ENCODE results near the gene SFTPB. TPM values are rescaled to one million over a fixed set of nuclear protein-coding genes. Genes with fewer than 3 reads are reported as not detected.
"Not testable (repeated sequence)": the region's sequence is repeated elsewhere in the genome, so short reads cannot be mapped to it uniquely, and the experiment has no call there.

Gene SFTPB
- total RNA-seq, 1 experiment from 2014 or later: 7.6 TPM

DNA sequence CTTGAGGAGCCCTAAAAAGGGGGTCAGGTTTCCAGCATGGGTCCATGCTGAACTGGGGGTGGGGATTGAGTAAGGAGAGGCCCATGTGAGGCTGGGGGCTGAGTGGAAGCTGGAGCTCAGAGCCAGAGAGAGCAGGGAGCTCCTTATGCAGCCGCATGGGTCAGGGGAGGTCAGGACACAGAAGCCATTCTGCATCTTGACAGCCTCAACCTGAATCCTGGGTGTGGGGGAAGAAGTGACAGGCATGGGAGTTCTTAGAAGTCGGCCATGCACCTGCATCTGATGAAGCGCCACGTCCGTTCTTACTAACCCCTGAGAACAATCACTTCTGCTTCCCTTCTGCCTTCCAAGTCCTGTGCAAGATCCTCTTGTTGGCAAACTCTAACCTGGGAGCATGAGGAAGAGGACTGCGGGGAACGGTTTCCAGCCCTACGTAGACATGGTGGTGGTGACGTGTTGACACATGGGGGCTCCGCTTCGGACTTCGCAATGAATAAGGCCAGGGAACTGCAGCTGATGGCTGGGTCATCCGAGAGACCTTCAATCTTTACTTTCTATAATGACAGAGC lies 48.4 kb upstream of the SFTPB start:
- Mint-ChIP-seq H3K4me1 (no peaks in the 10 kb centered on the region), H3K9me3 (peaks cover 11% of the 10 kb centered on the region), H3K27me3 (ENCODE audit: low read depth) (no peaks in the 10 kb centered on the region; the same call in none of the 2 replicates), H3K4me3 (no peak overlapping the region), H3K27ac (no peak overlapping the region), H3K36me3 (no peaks in the 10 kb centered on the region)
- DNase-seq (ENCODE audit: low spot score) (no peak), ATAC-seq (no peak)
- ChIA-PET POLR2A (no interaction called here), CTCF (interaction anchor here (0.6 to 1.5 kb wide), 4 partner anchors 9 to 276 kb away, joined by 3 to 7 read pairs (median 6); no protein-coding TSS in a partner anchor)
- TF ChIP-seq KAT7 (CRISPR knock-in tag; IDR thresholded peaks at IDR 0.05; ENCODE audit: borderline replicate concordance) (no peak), RORB (CRISPR knock-in tag; IDR thresholded peaks at IDR 0.05) (no peak)
- TF ChIP-seq, protein P1, sequence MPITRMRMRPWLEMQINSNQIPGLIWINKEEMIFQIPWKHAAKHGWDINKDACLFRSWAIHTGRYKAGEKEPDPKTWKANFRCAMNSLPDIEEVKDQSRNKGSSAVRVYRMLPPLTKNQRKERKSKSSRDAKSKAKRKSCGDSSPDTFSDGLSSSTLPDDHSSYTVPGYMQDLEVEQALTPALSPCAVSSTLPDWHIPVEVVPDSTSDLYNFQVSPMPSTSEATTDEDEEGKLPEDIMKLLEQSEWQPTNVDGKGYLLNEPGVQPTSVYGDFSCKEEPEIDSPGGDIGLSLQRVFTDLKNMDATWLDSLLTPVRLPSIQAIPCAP (CRISPR knock-in tag; IDR thresholded peaks at IDR 0.05): no peak

DNA sequence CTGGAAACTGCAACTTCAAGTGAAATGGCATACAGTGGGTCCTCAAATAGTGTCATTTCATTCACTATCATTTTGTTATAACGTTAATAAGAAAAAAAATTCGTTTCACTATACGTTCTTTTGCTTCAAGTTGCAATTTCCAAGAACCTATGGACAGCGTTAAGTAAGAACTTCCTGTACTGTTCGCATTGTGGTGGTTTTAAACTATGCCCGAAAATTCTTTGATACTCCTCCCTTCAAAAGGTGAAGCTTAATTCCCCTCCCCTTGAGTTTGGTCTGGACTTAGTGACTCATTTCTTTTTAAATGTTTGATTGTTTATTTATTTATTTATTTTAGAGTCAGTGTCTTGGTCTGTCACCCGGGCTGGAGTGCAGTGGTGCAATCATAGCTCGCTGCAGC lies 46.8 kb upstream of the SFTPB start:
- DNase-seq (ENCODE audit: low spot score) (no peak), ATAC-seq (no peak)
- TF ChIP-seq, protein P1 (CRISPR knock-in tag; IDR thresholded peaks at IDR 0.05): no peak
- TF ChIP-seq ZBTB21 (CRISPR knock-in tag; IDR thresholded peaks at IDR 0.05; ENCODE audit: borderline replicate concordance) (no peak), GRHL2 (CRISPR knock-in tag; IDR thresholded peaks at IDR 0.05; ENCODE audit: insufficient replicate concordance, severe bottlenecking) (no peak), ZNF121 (CRISPR knock-in tag; IDR thresholded peaks at IDR 0.05) (no peak), ZNF416 (CRISPR knock-in tag; IDR thresholded peaks at IDR 0.05) (no peak), FOXK1 (CRISPR knock-in tag; IDR thresholded peaks at IDR 0.05) (no peak), ZNF396 (CRISPR knock-in tag; IDR thresholded peaks at IDR 0.05; ENCODE audit: borderline replicate concordance) (no peak)
- TF ChIP-seq, protein P2, sequence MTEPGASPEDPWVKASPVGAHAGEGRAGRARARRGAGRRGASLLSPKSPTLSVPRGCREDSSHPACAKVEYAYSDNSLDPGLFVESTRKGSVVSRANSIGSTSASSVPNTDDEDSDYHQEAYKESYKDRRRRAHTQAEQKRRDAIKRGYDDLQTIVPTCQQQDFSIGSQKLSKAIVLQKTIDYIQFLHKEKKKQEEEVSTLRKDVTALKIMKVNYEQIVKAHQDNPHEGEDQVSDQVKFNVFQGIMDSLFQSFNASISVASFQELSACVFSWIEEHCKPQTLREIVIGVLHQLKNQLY (CRISPR knock-in tag; IDR thresholded peaks at IDR 0.05): no peak
- TF ChIP-seq, protein P3, sequence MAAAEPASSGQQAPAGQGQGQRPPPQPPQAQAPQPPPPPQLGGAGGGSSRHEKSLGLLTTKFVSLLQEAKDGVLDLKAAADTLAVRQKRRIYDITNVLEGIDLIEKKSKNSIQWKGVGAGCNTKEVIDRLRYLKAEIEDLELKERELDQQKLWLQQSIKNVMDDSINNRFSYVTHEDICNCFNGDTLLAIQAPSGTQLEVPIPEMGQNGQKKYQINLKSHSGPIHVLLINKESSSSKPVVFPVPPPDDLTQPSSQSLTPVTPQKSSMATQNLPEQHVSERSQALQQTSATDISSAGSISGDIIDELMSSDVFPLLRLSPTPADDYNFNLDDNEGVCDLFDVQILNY (CRISPR knock-in tag; IDR thresholded peaks at IDR 0.05): no peak
- TF ChIP-seq, protein P4, sequence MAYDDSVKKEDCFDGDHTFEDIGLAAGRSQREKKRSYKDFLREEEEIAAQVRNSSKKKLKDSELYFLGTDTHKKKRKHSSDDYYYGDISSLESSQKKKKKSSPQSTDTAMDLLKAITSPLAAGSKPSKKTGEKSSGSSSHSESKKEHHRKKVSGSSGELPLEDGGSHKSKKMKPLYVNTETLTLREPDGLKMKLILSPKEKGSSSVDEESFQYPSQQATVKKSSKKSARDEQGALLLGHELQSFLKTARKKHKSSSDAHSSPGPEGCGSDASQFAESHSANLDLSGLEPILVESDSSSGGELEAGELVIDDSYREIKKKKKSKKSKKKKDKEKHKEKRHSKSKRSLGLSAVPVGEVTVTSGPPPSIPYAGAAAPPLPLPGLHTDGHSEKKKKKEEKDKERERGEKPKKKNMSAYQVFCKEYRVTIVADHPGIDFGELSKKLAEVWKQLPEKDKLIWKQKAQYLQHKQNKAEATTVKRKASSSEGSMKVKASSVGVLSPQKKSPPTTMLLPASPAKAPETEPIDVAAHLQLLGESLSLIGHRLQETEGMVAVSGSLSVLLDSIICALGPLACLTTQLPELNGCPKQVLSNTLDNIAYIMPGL (CRISPR knock-in tag; IDR thresholded peaks at IDR 0.05): no peak
- no peaks in the 10 kb centered on the region; the same call in none of the 2 replicates for H3K27me3 Mint-ChIP-seq (ENCODE audit: low read depth)
- no peak overlapping the region for H3K27ac Mint-ChIP-seq
- H3K36me3 Mint-ChIP-seq: no peaks in the 10 kb centered on the region
- no peaks in the 10 kb centered on the region for H3K4me1 Mint-ChIP-seq
- ChIA-PET POLR2A (no interaction called here), CTCF (interaction anchor here (1.2 to 1.7 kb wide), 5 partner anchors 8 to 113 kb away, joined by 3 to 7 read pairs (median 4); no protein-coding TSS in a partner anchor)
- no peaks in the 10 kb centered on the region for H3K9me3 Mint-ChIP-seq
- H3K4me3 Mint-ChIP-seq: no peak overlapping the region

DNA sequence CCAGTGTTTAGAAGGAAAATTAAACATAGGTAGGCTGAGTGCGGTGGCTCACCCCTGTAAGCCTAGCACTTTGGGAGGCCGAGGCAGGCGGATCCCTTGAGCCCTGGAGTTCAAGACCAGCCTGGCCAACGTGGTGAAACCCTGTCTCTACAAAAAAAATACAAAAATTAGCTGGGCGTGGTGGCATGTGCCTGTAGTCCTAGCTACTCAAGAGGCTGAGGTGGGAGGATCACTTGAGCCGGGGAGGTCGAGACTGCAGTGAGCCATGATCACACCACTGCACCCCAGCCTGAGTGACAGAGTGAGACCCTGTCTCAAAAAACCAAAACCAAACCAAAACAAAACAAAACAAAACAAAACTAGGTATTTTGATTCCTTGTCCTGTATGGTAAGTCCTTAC lies 46.4 kb upstream of the SFTPB start:
- H3K27me3 Mint-ChIP-seq (ENCODE audit: low read depth); H3K4me3 Mint-ChIP-seq; DNase-seq (ENCODE audit: low spot score); H3K9me3 Mint-ChIP-seq; H3K4me1 Mint-ChIP-seq; ATAC-seq; POLR2A ChIA-PET; H3K36me3 Mint-ChIP-seq; H3K27ac Mint-ChIP-seq: not testable (repeated sequence)
- CTCF ChIA-PET: interaction anchor here (1.4 to 2.9 kb wide), 3 partner anchors 15 to 113 kb away, joined by 3 to 16 read pairs (median 4); no protein-coding TSS in a partner anchor

DNA sequence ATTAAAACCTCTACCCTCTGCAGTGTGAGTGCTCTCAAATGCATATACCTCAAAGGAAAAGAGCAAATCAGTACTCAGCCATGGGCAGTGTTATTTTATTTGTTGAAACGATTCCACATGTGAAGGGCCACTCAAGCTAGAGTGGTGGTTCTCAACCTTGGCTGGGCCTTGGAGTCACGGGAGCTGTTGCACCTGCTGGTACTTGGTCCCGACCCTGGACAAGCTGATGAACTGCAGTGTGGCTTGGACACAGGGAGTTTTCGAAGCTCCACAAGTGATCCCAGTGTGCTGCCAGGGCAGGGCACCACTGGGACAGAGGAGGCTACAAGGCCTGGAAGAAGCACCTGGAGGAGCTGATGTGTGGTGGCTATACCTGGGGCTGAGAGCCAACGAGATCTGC lies 45.8 kb upstream of the SFTPB start:
- H3K27ac Mint-ChIP-seq: no peak overlapping the region
- no peak overlapping the region for H3K4me3 Mint-ChIP-seq
- H3K36me3 Mint-ChIP-seq: no peaks in the 10 kb centered on the region
- POLR2A ChIA-PET: interaction anchor here (0.6 kb wide), 1 partner anchor 43 kb away, joined by 3 read pairs; no protein-coding TSS in a partner anchor
- CTCF ChIA-PET: interaction anchor here (1.4 to 2.9 kb wide), 3 partner anchors 16 to 114 kb away, joined by 3 to 16 read pairs (median 4); no protein-coding TSS in a partner anchor
- ATAC-seq (no peak), DNase-seq (ENCODE audit: low spot score) (no peak)
- H3K9me3 Mint-ChIP-seq: no peaks in the 10 kb centered on the region
- no peaks in the 10 kb centered on the region for H3K4me1 Mint-ChIP-seq
- no peaks in the 10 kb centered on the region; the same call in none of the 2 replicates for H3K27me3 Mint-ChIP-seq (ENCODE audit: low read depth)
- TF ChIP-seq OVOL2 (CRISPR knock-in tag; IDR thresholded peaks at IDR 0.05; ENCODE audit: borderline replicate concordance) (no peak), PRRX2 (CRISPR knock-in tag; IDR thresholded peaks at IDR 0.05) (no peak), ZNF416 (CRISPR knock-in tag; IDR thresholded peaks at IDR 0.05) (no peak)
- TF ChIP-seq, protein P5, sequence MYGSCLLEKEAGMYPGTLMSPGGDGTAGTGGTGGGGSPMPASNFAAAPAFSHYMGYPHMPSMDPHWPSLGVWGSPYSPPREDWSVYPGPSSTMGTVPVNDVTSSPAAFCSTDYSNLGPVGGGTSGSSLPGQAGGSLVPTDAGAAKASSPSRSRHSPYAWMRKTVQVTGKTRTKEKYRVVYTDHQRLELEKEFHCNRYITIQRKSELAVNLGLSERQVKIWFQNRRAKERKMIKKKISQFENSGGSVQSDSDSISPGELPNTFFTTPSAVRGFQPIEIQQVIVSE (CRISPR knock-in tag; IDR thresholded peaks at IDR 0.05; ENCODE audit: borderline replicate concordance): no peak
- TF ChIP-seq, protein P6, sequence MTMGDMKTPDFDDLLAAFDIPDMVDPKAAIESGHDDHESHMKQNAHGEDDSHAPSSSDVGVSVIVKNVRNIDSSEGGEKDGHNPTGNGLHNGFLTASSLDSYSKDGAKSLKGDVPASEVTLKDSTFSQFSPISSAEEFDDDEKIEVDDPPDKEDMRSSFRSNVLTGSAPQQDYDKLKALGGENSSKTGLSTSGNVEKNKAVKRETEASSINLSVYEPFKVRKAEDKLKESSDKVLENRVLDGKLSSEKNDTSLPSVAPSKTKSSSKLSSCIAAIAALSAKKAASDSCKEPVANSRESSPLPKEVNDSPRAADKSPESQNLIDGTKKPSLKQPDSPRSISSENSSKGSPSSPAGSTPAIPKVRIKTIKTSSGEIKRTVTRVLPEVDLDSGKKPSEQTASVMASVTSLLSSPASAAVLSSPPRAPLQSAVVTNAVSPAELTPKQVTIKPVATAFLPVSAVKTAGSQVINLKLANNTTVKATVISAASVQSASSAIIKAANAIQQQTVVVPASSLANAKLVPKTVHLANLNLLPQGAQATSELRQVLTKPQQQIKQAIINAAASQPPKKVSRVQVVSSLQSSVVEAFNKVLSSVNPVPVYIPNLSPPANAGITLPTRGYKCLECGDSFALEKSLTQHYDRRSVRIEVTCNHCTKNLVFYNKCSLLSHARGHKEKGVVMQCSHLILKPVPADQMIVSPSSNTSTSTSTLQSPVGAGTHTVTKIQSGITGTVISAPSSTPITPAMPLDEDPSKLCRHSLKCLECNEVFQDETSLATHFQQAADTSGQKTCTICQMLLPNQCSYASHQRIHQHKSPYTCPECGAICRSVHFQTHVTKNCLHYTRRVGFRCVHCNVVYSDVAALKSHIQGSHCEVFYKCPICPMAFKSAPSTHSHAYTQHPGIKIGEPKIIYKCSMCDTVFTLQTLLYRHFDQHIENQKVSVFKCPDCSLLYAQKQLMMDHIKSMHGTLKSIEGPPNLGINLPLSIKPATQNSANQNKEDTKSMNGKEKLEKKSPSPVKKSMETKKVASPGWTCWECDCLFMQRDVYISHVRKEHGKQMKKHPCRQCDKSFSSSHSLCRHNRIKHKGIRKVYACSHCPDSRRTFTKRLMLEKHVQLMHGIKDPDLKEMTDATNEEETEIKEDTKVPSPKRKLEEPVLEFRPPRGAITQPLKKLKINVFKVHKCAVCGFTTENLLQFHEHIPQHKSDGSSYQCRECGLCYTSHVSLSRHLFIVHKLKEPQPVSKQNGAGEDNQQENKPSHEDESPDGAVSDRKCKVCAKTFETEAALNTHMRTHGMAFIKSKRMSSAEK (CRISPR knock-in tag; IDR thresholded peaks at IDR 0.05; ENCODE audit: borderline replicate concordance): no peak
